DND-41 (cell line): ENCODE data around the gene NEUROD2.

ENCODE experiments used
- CTCF ChIP-seq: IDR thresholded peaks from 2 replicates; pipeline ENCODE4 v1.5.1; 2012; ENCODE audit warnings: borderline replicate concordance, low read length, moderate library complexity, mild to moderate bottlenecking; ENCODE audit not compliant: poor library complexity, severe bottlenecking; ENCODE audit errors: extremely low read depth
- EZH2 ChIP-seq: IDR thresholded peaks from 3 replicates; pipeline ENCODE4 v1.6.1; 2012; ENCODE audit warnings: borderline replicate concordance, low read depth, mild to moderate bottlenecking, moderate library complexity, low read length, inconsistent platforms; ENCODE audit not compliant: severe bottlenecking

GRCh38 chr17:39628655-39629493, 21.2 kb upstream of the NEUROD2 start:
- no peak for TF ChIP-seq CTCF
- no peak for TF ChIP-seq EZH2
